ENCODE results near the gene SRF.

DNA sequence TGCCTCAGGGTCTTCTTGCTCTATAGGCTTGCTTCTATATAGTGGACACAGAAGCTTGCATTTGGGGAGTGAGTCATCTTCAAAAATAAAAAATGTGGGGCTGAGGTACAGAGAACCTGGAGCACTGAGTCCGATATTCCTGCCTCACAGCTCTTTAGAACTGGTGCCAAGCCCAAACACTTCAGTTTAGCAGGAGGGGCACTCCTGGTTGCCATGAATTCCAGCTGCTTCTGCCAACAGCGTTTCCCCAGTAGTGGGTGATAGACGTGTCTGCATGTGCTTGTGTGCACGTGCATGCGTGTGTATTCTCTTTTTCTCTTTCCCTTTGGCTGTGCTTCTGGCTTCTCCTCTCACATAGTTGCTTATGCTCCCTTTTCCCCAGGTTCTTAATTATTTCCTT, 46.3 kb downstream of the SRF start:
- TF ChIP-seq, protein P1, sequence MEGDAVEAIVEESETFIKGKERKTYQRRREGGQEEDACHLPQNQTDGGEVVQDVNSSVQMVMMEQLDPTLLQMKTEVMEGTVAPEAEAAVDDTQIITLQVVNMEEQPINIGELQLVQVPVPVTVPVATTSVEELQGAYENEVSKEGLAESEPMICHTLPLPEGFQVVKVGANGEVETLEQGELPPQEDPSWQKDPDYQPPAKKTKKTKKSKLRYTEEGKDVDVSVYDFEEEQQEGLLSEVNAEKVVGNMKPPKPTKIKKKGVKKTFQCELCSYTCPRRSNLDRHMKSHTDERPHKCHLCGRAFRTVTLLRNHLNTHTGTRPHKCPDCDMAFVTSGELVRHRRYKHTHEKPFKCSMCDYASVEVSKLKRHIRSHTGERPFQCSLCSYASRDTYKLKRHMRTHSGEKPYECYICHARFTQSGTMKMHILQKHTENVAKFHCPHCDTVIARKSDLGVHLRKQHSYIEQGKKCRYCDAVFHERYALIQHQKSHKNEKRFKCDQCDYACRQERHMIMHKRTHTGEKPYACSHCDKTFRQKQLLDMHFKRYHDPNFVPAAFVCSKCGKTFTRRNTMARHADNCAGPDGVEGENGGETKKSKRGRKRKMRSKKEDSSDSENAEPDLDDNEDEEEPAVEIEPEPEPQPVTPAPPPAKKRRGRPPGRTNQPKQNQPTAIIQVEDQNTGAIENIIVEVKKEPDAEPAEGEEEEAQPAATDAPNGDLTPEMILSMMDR (IDR thresholded peaks at IDR 0.05) = no peak
- TF ChIP-seq POLR2A (IDR thresholded peaks at IDR 0.05) (no peak), EP300 (IDR thresholded peaks at IDR 0.05; ENCODE audit: low read depth) (no peak), POLR2AphosphoS5 (IDR thresholded peaks at IDR 0.05) (no peak)
